Endothelial cell of umbilical vein (primary cell): Measurements from ENCODE around the gene OTUD6A.

Experiments used
- FOS ChIP-seq: IDR thresholded peaks from 2 replicates; pipeline ENCODE4 v1.6.1; 2011; ENCODE audit warnings: mild to moderate bottlenecking, low read length, moderate library complexity, borderline replicate concordance; ENCODE audit not compliant: insufficient read depth
- POLR2A ChIP-seq: IDR thresholded peaks from 2 replicates; pipeline ENCODE4 v1.6.1; 2012; ENCODE audit warnings: low read depth, mild to moderate bottlenecking, control low read depth, low read length

DNA sequence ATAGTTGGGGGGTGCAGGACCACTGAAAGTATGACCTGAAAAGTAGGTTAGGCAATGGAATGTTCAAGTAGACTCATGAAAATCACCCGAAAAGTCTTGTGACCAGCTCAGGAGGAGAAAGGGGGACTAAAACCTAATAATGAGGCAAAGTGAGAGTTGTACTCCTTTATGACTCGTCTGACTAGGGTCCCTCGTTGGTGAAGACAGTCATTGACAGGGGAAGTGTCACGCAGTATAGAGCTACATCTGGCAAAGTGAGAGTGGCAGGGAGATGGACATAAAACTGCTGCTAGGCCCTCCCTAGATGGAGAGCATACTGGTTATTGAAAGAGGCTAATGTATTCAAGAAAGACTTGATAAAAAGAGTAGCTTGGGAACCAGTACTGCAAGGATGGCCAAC lies 20.5 kb downstream of the OTUD6A start:
- TF ChIP-seq FOS, result no peak
- TF ChIP-seq POLR2A, result no peak
